Measurements from ENCODE around the gene CFAP20DC. TPM values are rescaled to one million over a fixed set of nuclear protein-coding genes. Genes with fewer than 3 reads are reported as not detected.
A peak's percentile ranks its signal among the peaks of the same experiment; 100 is the strongest.
"Not testable (repeated sequence)": the region's sequence is repeated elsewhere in the genome, so short reads cannot be mapped to it uniquely, and the experiment has no call there.

The CFAP20DC gene
- total and polyA plus RNA-seq, 9 donors: 1.2 to 2.5 (median 1.9) TPM

GRCh38 chr3:58946875-58947274, 103.0 kb downstream of the CFAP20DC start:
- Histone ChIP-seq H3K9me3 (replicated peaks; ENCODE audit: control insufficient read depth, low read depth, low read length) (no peaks in the 10 kb centered on the region), H3K36me3 (ENCODE audit: control insufficient read depth, insufficient read depth, low read length) (no peaks in the 10 kb centered on the region), H3K27ac (ENCODE audit: low read length) (no peak overlapping the region), H3K4me1 (ENCODE audit: control insufficient read depth, insufficient read depth, low read length) (no peaks in the 10 kb centered on the region), H3K27me3 (ENCODE audit: control insufficient read depth, insufficient read depth, low read length) (no peaks in the 10 kb centered on the region), H3K4me3 (ENCODE audit: low read length) (no peak overlapping the region)
- no peak for DNase-seq
- no CpG with 5 or more reads among the region's 2 CpGs for WGBS (ENCODE audit: insufficient coverage)

DNA sequence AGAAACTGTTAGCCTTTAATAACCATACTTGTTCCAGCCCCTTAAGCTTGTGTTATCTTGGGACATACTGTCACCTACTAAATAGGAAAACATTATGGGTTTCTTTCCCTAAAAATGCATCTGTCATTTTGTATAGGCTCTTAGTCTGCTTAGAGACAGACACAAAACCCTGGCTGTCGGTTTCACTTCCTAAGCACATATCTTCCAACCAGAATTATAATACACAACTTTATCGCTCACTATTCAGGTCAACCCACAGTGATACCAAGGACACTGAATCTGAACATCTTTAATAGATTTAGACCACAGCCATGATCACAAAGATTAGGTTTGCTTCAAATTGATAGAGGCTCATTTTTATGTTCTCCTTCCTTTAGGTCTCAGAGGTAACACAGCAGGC, 111.8 kb downstream of the CFAP20DC start:
- Histone ChIP-seq H3K27me3 (ENCODE audit: control insufficient read depth, insufficient read depth, low read length) (no peaks in the 10 kb centered on the region), H3K4me1 (ENCODE audit: control insufficient read depth, insufficient read depth, low read length) (no peaks in the 10 kb centered on the region), H3K9me3 (replicated peaks; ENCODE audit: control insufficient read depth, low read depth, low read length) (no peaks in the 10 kb centered on the region), H3K4me3 (ENCODE audit: low read length) (no peak overlapping the region), H3K36me3 (ENCODE audit: control insufficient read depth, insufficient read depth, low read length) (no peaks in the 10 kb centered on the region), H3K27ac (ENCODE audit: low read length) (no peak overlapping the region)
- DNase-seq: no peak
- no CpG with 5 or more reads among the region's 2 CpGs for WGBS (ENCODE audit: insufficient coverage)

DNA sequence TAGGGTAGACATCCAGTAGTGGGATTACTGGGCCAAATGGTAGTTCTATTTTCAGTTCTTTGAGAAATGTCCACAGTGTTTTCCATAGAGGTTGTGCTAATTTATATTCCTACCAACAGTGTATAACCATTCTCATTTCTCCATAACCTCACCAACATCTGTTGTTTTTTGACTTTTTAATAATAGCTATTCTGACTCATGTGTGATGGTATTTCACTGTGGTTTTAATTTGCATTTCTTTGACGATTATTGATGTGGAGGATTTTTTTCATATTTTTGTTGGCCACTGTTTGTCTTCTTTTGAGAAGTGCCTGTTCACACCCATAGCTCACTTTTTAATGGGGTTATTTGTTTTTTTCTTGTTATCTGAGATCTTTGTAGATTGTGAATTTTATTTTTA, 125.2 kb downstream of the CFAP20DC start:
- H3K9me3 ChIP-seq (replicated peaks; ENCODE audit: control insufficient read depth, low read depth, low read length): peaks cover 4% of the 10 kb centered on the region
- H3K4me1 ChIP-seq (ENCODE audit: control insufficient read depth, insufficient read depth, low read length): no peaks in the 10 kb centered on the region
- H3K4me3 ChIP-seq (ENCODE audit: low read length): no peak overlapping the region
- no peak overlapping the region for H3K27ac ChIP-seq (ENCODE audit: low read length)
- no peaks in the 10 kb centered on the region for H3K27me3 ChIP-seq (ENCODE audit: control insufficient read depth, insufficient read depth, low read length)
- no CpG with 5 or more reads among the region's 1 CpG for WGBS (ENCODE audit: insufficient coverage)
- no peaks in the 10 kb centered on the region for H3K36me3 ChIP-seq (ENCODE audit: control insufficient read depth, insufficient read depth, low read length)
- no peak for DNase-seq

GRCh38 chr3:58900386-58900785, 149.4 kb downstream of the CFAP20DC start:
- Histone ChIP-seq H3K9me3 (replicated peaks; ENCODE audit: control insufficient read depth, low read depth, low read length) (no peaks in the 10 kb centered on the region), H3K36me3 (ENCODE audit: control insufficient read depth, insufficient read depth, low read length) (no peaks in the 10 kb centered on the region), H3K4me1 (ENCODE audit: control insufficient read depth, insufficient read depth, low read length) (peaks cover 10% of the 10 kb centered on the region), H3K27ac (ENCODE audit: low read length) (no peak overlapping the region), H3K4me3 (ENCODE audit: low read length) (no peak overlapping the region), H3K27me3 (ENCODE audit: control insufficient read depth, insufficient read depth, low read length) (no peaks in the 10 kb centered on the region)
- no CpG with 5 or more reads among the region's 1 CpG for WGBS (ENCODE audit: insufficient coverage)
- DNase-seq: no peak

DNA sequence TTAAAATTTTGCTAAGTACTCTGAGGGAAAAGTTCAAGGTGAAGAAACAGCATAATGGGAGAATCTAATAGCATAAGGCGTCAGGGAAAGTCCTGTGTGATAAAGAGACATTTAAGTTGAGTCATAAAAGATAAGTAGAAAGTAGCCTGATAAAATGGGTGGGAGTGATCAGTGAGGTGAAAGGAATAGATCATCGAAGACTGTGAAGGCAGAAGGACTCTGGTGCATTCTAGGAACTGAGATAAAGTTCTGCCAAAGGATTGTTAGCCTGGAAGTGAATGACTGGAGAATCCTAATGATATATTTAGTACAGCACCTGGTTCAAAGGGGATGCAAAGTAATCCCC, 149.9 kb downstream of the CFAP20DC start:
- no peaks in the 10 kb centered on the region for H3K36me3 ChIP-seq (ENCODE audit: control insufficient read depth, insufficient read depth, low read length)
- H3K27ac ChIP-seq (ENCODE audit: low read length): no peak overlapping the region
- no peak for DNase-seq
- no peaks in the 10 kb centered on the region for H3K9me3 ChIP-seq (replicated peaks; ENCODE audit: control insufficient read depth, low read depth, low read length)
- WGBS (ENCODE audit: insufficient coverage): 19% methylated on average over 2 of the region's 2 CpGs
- no peaks in the 10 kb centered on the region for H3K27me3 ChIP-seq (ENCODE audit: control insufficient read depth, insufficient read depth, low read length)
- H3K4me3 ChIP-seq (ENCODE audit: low read length): no peak overlapping the region
- H3K4me1 ChIP-seq (ENCODE audit: control insufficient read depth, insufficient read depth, low read length): peaks cover 10% of the 10 kb centered on the region

- DNase-seq: peak; percentile 48
- Histone ChIP-seq H3K27ac (ENCODE audit: low read length) (peak overlapping the region; percentile 31), H3K4me1 (ENCODE audit: control insufficient read depth, insufficient read depth, low read length) (peaks cover 10% of the 10 kb centered on the region), H3K9me3 (replicated peaks; ENCODE audit: control insufficient read depth, low read depth, low read length) (no peaks in the 10 kb centered on the region), H3K4me3 (ENCODE audit: low read length) (no peak overlapping the region), H3K27me3 (ENCODE audit: control insufficient read depth, insufficient read depth, low read length) (no peaks in the 10 kb centered on the region), H3K36me3 (ENCODE audit: control insufficient read depth, insufficient read depth, low read length) (no peaks in the 10 kb centered on the region)
- 13% methylated on average over 4 of the region's 8 CpGs for WGBS (ENCODE audit: insufficient coverage)
These were observed 150.5 kb downstream of the CFAP20DC start for GRCh38 chr3:58899159-58899952.

DNA sequence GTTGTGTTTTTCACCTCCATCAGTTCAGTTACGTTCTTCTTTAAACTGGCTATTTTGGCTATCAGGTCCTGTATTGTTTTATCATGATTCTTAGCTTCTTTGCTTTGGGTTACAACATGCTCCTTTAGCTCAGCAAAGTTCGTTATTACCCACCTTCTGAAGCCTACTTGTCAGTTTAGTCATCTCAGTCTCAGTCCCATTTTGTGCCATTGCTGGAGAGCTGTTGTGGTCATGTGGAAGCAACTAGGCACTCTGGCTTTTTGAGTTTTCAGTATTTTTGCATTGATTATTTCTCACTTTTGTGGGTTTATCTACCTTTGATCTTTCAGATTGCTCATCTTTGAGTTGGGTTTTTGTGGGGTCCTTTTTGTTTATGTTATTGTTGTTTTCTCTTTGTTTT, 151.3 kb downstream of the CFAP20DC start:
- H3K27me3 ChIP-seq (ENCODE audit: control insufficient read depth, insufficient read depth, low read length): no peaks in the 10 kb centered on the region
- peak overlapping the region; percentile 23 for H3K27ac ChIP-seq (ENCODE audit: low read length)
- H3K9me3 ChIP-seq (replicated peaks; ENCODE audit: control insufficient read depth, low read depth, low read length): no peaks in the 10 kb centered on the region
- peaks cover 10% of the 10 kb centered on the region for H3K4me1 ChIP-seq (ENCODE audit: control insufficient read depth, insufficient read depth, low read length)
- no peaks in the 10 kb centered on the region for H3K36me3 ChIP-seq (ENCODE audit: control insufficient read depth, insufficient read depth, low read length)
- no peak for DNase-seq
- H3K4me3 ChIP-seq (ENCODE audit: low read length): no peak overlapping the region
- no CpG with 5 or more reads among the region's 2 CpGs for WGBS (ENCODE audit: insufficient coverage)

DNA sequence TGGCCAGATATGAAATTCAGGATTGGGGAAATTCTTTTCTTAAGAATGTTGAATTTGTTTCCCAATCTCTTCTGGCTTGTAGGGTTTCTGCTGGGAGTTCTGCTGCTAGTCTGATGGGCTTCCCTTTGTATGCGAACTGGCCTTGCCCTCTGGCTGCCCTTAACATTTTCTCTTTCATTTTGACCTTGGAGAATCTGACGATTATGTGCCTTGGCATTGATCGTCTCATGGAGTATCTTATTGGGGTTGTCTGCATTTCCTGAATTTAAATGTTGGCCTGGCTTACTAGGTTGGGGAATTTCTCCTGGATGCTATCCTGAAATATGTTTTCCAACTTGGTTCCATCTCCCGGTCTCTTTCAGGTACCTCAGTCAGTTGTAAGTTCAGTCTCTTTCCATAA, 152.2 kb downstream of the CFAP20DC start:
- WGBS (ENCODE audit: insufficient coverage): no CpG with 5 or more reads among the region's 4 CpGs

DNA sequence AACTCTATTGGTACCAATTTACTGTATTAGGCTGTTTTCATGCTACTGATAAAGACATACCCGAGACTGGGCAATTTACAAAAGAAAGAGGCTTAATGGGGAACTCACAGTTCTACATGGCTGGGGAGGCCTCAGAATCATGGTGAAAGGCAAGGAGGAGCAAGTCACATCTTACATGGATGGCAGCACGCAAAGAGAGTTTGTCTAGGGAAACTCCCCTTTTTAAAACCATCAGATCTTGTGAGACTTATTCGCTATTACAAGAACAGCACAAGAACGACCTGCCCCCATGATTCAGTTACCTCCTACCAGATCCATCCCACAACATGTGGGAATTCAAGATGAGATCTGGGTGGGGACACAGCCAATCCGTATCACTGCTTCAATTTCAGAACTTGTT, 154.1 kb downstream of the CFAP20DC start:
- H3K4me3 ChIP-seq (ENCODE audit: low read length); H3K9me3 ChIP-seq (replicated peaks; ENCODE audit: control insufficient read depth, low read depth, low read length); H3K4me1 ChIP-seq (ENCODE audit: control insufficient read depth, insufficient read depth, low read length); DNase-seq; H3K36me3 ChIP-seq (ENCODE audit: control insufficient read depth, insufficient read depth, low read length); H3K27ac ChIP-seq (ENCODE audit: low read length); H3K27me3 ChIP-seq (ENCODE audit: control insufficient read depth, insufficient read depth, low read length): not testable (repeated sequence)
- 100% methylated on average over 2 of the region's 5 CpGs for WGBS (ENCODE audit: insufficient coverage)

More for the DNA sequence above, 152.2 kb downstream of the CFAP20DC start:
- Histone ChIP-seq H3K4me3 (ENCODE audit: low read length) (no peak overlapping the region), H3K27ac (ENCODE audit: low read length) (no peak overlapping the region), H3K36me3 (ENCODE audit: control insufficient read depth, insufficient read depth, low read length) (no peaks in the 10 kb centered on the region), H3K27me3 (ENCODE audit: control insufficient read depth, insufficient read depth, low read length) (no peaks in the 10 kb centered on the region), H3K4me1 (ENCODE audit: control insufficient read depth, insufficient read depth, low read length) (peaks cover 10% of the 10 kb centered on the region), H3K9me3 (replicated peaks; ENCODE audit: control insufficient read depth, low read depth, low read length) (no peaks in the 10 kb centered on the region)
- peak; percentile 87 for DNase-seq

- H3K4me1 ChIP-seq (ENCODE audit: control insufficient read depth, insufficient read depth, low read length); H3K4me3 ChIP-seq (ENCODE audit: low read length); H3K36me3 ChIP-seq (ENCODE audit: control insufficient read depth, insufficient read depth, low read length); H3K27ac ChIP-seq (ENCODE audit: low read length); H3K9me3 ChIP-seq (replicated peaks; ENCODE audit: control insufficient read depth, low read depth, low read length); DNase-seq; H3K27me3 ChIP-seq (ENCODE audit: control insufficient read depth, insufficient read depth, low read length): not testable (repeated sequence)
- WGBS (ENCODE audit: insufficient coverage): no CpG with 5 or more reads among the region's 2 CpGs
These were observed 157.3 kb downstream of the CFAP20DC start for GRCh38 chr3:58892526-58892925.

- no peaks in the 10 kb centered on the region for H3K9me3 ChIP-seq (replicated peaks; ENCODE audit: control insufficient read depth, low read depth, low read length)
- H3K4me1 ChIP-seq (ENCODE audit: control insufficient read depth, insufficient read depth, low read length): no peaks in the 10 kb centered on the region
- H3K27ac ChIP-seq (ENCODE audit: low read length): no peak overlapping the region
- no peaks in the 10 kb centered on the region for H3K27me3 ChIP-seq (ENCODE audit: control insufficient read depth, insufficient read depth, low read length)
- no CpG with 5 or more reads among the region's 2 CpGs for WGBS (ENCODE audit: insufficient coverage)
- no peak overlapping the region for H3K4me3 ChIP-seq (ENCODE audit: low read length)
- DNase-seq: no peak
- no peaks in the 10 kb centered on the region for H3K36me3 ChIP-seq (ENCODE audit: control insufficient read depth, insufficient read depth, low read length)
These were observed 161.7 kb downstream of the CFAP20DC start for GRCh38 chr3:58888087-58888486.

All from muscle of leg (tissue), 11 donors.